Hematopoietic multipotent progenitor cell treated with erythropoietin and hydrocortisone succinate and interleukin-3 and kit ligand, for 8 days (in vitro differentiated cells): Measurements from ENCODE around the gene AURKAIP1.

ENCODE experiments used
- DNase-seq: peaks from one replicate; pipeline ENCODE4 v3.0.0-alpha.2; 2015

AURKAIP1 gene

DNA sequence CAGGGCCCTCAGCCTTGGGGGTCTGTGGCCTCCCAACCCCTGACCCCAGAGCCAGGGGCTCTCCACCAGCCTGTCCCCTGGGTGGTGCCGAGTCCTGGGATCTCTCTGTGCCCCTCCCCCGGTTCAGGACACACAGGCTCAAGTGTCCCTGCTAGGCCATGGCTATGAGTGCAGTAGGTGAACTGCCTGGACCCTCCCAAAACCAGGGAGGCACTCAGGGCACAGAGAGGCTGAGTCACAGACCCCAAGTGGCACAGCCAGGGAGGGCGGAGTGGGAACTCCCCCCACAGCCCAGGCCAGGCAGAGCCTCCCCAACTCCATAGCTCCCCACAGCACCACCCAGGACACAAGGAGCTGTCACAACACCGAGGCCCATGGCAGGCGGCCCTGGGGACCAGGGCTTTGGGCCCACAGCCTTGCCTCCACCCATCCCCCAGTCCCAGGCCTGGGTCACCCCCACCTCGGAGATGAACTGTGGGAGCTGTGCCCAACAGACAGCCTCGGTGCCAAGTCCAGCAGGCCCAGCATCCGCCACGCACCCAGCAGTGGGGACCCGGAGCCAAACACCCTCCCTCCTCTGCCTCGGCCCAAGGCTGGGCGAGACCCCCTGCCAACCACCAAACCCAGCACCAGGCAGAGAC lies 29.0 kb downstream of the AURKAIP1 start:
- no peak for DNase-seq

DNA sequence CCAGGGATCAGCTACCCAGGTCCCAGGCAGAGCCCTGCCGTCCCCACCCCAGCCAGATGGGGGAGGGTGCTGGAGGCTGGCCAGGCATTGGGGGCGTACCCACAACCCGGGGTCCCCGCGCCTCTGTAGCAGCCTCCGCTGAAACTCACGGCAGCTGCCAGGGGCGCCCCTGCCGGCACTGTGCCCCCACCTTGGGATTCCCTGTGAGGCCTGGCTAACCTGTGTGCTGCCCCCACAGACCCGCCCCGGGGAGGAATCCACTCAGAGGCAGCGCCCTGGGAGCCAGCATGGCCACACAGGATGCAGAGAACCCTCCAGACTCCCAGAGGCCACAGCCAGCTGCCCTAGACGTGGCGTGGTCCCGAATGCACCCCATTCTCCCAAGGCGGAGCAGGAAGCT lies 29.6 kb downstream of the AURKAIP1 start:
- no peak for DNase-seq

- no peak for DNase-seq
Observed at GRCh38 chr1:1344655-1345361, 30.2 kb downstream of the AURKAIP1 start.

GRCh38 chr1:1343811-1344421 lies 31.1 kb downstream of the AURKAIP1 start:
- no peak for DNase-seq

- DNase-seq = no peak
Observed at GRCh38 chr1:1342584-1343115, 32.4 kb downstream of the AURKAIP1 start.

DNA sequence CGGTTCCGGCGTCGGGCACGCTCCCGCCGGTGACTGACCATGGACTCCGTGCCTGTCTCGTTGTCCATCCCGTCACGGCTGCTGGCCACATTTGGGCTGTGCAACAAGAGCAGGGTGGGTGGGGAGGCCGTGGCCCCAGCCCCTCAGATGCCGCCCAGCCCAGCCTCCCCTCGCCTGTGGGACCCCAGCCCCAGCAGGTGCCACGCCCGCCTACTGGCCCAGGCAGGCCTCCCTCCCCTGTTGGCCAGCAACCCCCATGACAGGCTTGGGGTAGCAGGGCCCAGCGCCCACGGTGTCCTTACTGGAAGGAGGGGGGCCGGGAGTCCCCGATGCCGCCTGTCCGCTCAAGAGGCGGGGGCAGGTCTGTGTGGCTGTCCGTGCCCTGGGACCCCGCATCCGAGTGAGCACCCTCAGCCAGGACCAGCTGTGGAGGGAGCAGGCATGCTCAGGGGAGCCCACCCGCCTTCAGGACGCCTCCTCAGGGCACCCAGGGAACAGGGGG lies 32.9 kb downstream of the AURKAIP1 start:
- no peak for DNase-seq

- DNase-seq = no peak
Observed at GRCh38 chr1:1341549-1342021, 33.4 kb downstream of the AURKAIP1 start.

DNA sequence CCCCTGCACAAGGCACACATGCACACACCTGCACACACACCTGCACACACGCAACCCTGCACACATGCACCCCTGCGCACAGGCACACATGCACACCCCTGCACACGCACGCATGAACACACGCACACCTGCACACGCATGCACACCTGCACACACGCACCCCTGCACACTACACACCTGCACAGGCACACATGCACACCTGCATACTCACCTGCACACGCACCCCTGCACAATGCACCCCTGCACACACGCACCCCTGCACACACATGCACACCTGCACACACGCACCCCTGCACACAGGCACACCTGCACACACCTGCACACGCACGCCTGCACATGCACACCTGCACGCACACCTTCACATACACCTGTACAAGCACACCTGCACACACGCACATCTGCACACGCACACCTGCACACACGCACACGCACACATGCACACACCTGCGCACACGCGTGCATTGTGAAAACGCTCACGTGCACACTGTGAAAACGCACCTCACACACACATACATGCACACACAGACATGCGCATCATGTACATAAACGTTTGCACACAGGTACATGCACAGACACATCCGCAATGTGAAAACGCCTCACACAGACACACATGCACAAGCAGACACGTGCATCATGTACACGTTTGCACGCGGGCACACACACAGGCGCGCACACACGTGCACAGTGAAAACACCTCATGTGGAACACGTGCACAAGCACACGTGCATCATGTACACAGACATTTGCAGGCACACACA lies 34.0 kb downstream of the AURKAIP1 start:
- DNase-seq = no peak

DNA sequence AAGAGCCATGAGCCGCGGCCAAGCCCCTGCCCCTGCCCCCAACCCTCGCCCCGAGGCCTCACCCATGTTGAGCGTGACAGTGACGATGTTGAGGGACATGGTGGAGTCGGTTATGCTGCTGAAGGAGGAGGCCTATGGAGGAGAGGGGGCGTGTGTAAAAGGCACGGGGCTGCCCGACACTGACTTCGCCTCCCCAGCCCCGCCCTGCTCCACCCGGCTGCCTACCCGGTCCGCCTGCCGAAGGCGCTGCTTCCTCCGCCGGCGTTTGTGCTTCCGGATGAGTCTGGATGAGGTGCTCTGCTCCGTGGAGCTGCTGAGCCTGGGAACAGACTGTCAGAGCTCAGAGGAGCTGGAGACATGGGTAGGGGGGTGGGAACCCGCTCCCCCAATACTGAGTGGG lies 34.8 kb downstream of the AURKAIP1 start:
- DNase-seq = no peak

DNA sequence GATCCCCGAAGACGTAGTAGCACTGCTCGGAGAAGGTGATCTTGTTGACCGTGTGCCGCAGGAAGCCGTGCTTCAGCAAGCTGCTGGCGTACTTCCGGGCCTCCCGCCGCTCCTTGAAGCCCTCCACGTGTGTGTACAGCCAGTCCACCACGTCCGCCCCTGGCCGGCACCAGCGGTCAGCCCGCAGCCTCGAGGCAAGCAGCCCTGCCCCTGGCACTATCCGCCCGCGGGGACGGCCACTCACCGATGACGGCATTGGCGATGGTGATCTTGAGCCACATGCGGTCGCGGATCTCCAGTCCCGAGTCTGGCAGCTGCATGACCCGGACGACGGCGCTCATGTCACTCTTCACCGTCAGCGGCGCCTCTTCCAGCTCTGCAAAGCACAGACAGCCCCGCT lies 36.7 kb downstream of the AURKAIP1 start:
- no peak for DNase-seq

- no peak for DNase-seq
Observed at GRCh38 chr1:1337793-1338147, 37.2 kb downstream of the AURKAIP1 start.

GRCh38 chr1:1336931-1337792 lies 37.8 kb downstream of the AURKAIP1 start:
- DNase-seq = no peak

GRCh38 chr1:1336446-1336845 lies 38.6 kb downstream of the AURKAIP1 start:
- no peak for DNase-seq

DNA sequence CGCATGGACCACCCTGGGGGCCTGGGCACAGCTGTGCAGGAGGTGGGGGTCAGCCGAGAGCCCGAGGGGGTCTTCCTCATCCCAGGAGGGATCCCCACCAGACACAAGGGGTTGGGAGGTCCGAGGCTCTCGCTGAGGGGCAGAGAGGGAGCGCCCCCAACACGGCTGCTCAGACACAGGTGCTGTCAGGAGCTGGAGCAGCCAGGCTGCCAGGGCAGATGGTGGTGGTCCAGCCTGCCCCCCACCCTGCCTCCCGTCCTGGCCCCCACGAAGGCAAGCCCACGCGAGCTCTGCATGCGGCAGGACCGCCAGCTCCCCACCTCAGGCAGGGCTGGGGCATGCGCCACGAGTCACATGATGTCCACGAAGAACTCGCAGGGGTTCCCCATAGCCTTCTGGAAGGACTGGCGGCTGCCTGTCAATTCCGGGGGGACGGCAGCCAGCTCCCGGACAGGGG lies 39.2 kb downstream of the AURKAIP1 start:
- no peak for DNase-seq

DNA sequence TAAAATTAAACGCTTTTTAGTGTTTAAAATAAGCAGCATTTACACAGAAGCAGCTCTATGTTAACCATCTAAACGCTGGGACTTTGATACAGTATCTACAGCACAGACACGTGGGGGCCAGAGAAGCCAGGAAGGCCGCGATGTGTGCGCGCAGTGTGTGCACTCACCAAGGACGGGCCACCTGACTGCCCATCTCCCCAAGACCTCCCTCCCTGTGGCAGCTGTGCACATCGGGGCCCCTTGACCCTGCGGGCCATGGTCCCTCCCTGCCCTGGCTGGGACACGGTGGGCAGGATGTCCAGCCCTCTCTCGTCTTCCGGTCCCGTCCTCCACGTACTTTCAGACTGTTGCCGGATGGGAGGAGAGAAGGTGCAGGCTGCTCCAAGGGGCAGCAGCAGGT lies 39.7 kb downstream of the AURKAIP1 start:
- no peak for DNase-seq

DNA sequence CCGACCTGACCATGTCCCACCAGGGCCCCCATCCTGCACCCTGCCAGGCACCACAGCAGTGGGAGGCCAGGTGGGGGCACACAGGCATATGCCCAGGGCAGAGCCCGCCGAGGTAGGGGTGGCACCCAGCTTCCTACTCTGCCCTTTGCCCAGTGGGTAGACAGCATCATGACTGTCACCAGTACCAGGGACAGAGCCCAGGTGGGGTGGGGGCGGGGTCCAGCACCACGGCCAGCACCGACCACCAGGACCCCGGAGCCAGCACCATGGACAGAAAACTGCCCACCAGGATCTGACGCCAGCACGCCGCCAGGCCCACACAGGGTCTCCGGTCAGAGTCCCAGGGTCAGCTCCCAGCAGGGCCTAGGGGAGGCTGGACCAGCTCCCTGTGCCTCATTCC lies 40.2 kb downstream of the AURKAIP1 start:
- no peak for DNase-seq

DNA sequence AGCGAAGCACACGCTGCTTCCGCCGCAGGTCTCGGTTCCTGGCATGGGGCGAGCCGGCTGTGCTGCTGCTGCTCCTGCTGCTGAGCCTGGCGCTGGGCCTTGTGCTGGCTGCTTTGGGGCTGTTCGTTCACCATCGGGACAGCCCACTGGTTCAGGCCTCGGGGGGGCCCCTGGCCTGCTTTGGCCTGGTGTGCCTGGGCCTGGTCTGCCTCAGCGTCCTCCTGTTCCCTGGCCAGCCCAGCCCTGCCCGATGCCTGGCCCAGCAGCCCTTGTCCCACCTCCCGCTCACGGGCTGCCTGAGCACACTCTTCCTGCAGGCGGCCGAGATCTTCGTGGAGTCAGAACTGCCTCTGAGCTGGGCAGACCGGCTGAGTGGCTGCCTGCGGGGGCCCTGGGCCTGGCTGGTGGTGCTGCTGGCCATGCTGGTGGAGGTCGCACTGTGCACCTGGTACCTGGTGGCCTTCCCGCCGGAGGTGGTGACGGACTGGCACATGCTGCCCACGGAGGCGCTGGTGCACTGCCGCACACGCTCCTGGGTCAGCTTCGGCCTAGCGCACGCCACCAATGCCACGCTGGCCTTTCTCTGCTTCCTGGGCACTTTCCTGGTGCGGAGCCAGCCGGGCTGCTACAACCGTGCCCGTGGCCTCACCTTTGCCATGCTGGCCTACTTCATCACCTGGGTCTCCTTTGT lies 41.3 kb downstream of the AURKAIP1 start:
- DNase-seq = no peak

- no peak for DNase-seq
Observed at GRCh38 chr1:1332774-1333480, 42.1 kb downstream of the AURKAIP1 start.

DNA sequence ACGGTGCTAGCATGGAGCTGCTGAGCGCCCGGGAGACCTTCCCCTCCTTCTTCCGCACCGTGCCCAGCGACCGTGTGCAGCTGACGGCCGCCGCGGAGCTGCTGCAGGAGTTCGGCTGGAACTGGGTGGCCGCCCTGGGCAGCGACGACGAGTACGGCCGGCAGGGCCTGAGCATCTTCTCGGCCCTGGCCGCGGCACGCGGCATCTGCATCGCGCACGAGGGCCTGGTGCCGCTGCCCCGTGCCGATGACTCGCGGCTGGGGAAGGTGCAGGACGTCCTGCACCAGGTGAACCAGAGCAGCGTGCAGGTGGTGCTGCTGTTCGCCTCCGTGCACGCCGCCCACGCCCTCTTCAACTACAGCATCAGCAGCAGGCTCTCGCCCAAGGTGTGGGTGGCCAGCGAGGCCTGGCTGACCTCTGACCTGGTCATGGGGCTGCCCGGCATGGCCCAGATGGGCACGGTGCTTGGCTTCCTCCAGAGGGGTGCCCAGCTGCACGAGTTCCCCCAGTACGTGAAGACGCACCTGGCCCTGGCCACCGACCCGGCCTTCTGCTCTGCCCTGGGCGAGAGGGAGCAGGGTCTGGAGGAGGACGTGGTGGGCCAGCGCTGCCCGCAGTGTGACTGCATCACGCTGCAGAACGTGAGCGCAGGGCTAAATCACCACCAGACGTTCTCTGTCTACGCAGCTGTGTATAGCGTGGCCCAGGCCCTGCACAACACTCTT lies 42.8 kb downstream of the AURKAIP1 start:
- no peak for DNase-seq
